ENCODE measurements around the gene HP.
"Not testable (repeated sequence)": the region's sequence is repeated elsewhere in the genome, so short reads cannot be mapped to it uniquely, and the experiment has no call there.

Gene HP

GRCh38 chr16:72054254-72054847, at the start of gene HP:
HP (plus strand) TSS chr16:72054505; CDS start chr16:72054653, 148 bp downstream.
- not testable (repeated sequence) for DNase-seq

- not testable (repeated sequence) for DNase-seq
These were observed 46.3 kb upstream of the HP start for GRCh38 chr16:72008065-72008423.

GRCh38 chr16:72008424-72009216, 45.7 kb upstream of the HP start, which contains the start of gene DHODH:
DHODH (plus strand) TSS chr16:72008744; CDS start chr16:72008765, 21 bp downstream.
- peak; percentile 98 for DNase-seq

DNA sequence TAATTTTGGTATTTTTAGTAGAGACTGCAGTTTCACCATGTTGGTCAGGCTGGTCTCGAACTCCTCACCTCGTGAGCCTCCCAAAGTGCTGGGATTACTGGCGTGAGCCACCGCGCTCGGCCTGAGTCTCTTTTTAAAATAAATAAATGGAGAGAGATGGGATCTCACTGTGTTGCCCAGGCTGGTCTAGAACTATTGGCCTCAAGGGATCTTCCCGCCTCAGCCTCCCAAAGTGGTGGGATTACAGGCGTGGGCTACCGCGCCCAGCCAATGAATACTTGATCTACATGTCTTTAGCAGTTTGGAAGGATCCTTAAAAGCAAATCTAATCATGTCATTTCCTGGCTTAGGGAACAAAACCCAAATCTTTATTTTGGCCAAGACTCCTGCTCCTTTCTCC, 44.5 kb upstream of the HP start:
- DNase-seq = no peak

GRCh38 chr16:72012607-72013006, 41.7 kb upstream of the HP start:
- no peak for DNase-seq

DNA sequence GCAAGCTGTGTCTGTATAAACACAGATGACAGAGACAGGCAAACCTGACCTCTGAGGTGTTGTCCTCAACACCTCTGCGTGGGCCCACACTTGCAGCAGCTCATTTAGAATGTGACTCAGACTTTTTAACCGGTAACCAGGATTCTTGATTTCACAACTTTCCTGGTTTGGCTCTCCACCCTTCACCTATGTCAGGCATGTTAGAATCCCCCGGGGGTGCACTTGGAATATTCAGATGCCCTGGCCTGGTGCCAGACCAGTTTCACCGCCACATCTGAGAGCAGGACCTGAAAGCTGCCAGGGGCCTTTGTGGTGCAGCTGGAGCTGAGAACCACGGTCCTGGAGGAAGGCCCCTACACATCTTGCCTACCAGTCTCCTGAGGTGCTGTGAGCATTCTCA, 40.9 kb upstream of the HP start:
- DNase-seq = no peak

GRCh38 chr16:72013888-72014581, 40.3 kb upstream of the HP start:
- DNase-seq = no peak

DNA sequence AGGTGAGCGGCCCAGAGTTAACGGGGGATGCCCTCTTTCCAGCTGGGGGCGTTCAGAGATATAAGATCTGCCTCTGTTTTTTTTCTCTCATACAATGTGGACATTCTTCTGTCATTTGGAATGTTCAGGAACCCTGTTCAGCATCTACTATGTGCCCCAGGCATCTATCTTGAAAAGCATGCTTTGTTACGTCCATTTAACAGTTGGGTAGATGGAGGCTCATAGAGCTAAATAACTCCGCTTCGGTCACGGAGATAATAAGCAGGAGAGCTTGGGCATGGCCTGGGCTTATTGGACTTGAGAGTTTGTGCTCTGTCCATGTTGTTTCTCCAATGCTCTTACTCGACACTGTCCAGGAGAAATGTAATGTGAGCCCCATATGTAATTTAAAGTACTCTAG, 39.6 kb upstream of the HP start:
- no peak for DNase-seq

GRCh38 chr16:72015124-72015523, 39.2 kb upstream of the HP start:
- no peak for DNase-seq

GRCh38 chr16:72018470-72018869, 35.8 kb upstream of the HP start:
- DNase-seq = no peak

DNA sequence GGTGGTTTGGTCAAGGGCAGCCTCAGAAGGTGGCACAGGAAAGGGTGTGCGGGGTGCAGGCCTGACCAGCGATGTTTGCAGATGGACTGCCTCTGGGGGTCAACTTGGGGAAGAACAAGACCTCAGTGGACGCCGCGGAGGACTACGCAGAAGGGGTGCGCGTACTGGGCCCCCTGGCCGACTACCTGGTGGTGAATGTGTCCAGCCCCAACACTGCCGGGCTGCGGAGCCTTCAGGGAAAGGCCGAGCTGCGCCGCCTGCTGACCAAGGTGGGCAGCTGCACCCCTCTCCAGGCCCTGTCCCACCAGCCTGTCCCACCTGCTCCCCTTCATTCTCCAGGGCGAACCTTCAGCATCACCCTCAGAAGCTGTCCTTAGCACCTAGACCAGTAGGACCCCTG, 33.3 kb upstream of the HP start:
- no peak for DNase-seq

DNA sequence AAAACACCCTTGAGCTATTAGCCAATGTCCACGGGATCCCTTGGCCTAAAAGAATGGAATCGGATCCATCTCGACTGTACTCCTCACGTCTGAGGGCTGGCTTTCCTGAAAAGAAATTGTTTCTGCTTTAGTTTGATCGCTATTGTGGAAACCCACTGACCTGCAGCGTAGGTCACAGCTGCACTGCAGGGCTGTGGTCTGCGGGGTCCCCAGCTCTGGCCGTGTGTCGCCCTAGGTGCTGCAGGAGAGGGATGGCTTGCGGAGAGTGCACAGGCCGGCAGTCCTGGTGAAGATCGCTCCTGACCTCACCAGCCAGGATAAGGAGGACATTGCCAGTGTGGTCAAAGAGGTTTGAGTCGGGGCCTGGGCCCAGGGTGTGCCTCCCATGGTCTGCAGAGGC, 32.2 kb upstream of the HP start:
- DNase-seq = no peak

GRCh38 chr16:72023962-72024361, 30.3 kb upstream of the HP start:
- no peak for DNase-seq

DNA sequence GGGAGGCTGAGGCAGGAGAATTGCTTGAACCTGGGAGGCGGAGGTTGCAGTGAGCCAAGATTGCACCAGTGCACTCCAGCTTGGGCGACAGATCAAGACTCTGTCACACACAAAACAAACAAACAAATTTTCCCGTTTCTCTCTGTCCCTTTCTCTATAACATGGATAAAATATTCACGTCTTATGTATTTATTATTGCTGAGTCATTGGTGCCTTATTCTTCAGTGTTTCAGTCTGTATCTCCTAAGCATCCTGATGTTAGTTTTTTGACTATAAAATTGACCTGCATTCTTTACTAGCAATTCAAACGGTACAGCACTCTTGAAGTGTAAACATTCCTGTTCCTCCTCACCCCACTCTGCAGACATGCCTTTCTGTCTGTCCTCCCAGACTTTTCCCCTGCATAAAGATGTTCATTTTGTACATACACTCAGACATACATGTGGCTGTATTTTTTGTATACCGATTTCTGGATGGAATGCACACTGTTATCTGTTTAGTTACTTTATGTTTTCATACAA, 29.4 kb upstream of the HP start:
- no peak for DNase-seq

- no peak for DNase-seq
These were observed 28.7 kb upstream of the HP start for GRCh38 chr16:72025404-72026114.

DNA sequence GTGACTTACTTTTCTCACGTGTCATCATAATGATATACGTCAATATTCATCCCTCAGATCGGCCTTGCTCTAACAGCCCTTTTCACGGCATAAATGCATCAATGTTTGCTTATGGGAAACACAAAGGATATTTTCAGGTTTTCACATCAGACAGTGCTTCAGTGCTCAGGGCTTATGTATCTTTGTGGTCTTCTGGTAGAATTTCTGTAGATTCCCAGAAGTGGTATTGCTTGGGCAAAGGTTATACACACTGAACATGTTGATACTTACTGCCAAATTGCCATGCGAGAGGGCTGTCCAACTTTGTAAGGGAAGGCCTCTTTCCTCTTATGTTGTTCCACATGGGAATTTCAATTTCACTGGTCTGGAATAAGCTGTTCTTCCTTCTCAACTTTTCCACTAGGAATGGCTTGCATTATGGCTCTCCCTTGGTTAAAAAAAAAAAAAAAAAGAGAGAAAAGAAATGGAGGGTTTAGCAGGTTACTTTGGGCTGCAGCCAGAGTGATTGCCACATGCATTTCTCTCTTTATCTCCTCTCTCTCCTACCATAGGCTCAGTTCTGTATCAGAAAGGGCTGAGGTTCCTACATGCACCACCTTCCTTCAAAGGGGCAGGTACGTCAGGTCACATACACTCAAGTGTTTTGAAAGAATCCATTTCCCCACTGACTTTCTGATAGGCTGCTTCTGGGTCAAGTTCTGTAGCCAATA, 26.5 kb upstream of the HP start:
- no peak for DNase-seq

- DNase-seq = no peak
These were observed 24.6 kb upstream of the HP start for GRCh38 chr16:72029567-72030271.

DNA sequence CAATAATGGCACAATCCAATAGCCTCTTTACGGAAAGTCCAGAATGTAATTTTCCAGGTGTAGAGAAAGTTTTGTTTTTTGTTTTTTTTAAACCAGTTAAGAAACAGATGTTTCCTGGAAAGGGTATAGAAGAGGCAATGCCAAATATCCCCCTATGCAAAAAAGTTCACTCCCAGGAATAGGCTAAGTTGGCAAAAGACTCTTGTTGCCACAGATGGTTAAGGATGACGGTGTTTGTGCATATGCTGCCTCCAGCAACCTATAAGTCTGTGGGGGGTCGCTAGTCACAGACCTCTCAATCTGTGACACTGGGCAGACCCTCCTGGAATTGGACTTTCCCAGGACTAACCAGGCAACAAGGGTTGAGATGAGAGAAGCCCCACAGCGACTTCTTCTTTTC, 20.9 kb upstream of the HP start:
- no peak for DNase-seq

- no peak for DNase-seq
These were observed 18.2 kb upstream of the HP start for GRCh38 chr16:72036098-72036497.

DNA sequence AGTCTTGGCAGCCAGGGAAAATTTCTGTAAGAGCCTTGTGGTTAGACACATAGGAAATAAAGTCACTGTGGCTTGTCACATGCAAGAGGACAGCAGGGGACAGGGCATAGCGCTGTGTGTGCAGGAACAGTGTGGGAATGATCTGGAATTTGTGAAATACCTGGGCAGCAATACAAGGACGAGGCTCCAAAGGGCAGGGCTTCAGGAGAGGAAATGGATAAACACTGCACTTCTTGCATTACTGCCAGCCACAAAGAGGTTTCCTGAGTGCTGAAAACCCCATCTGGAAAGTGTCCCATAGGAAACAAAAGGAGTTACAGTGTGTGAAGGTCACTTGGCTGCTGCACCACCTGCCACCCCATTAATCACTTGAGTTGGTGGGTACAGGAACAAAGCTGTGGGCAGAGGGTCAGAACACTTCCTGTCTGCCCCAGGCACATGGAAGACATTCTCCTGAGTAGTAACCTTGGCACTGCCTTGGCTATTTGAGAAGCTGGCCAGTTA, 12.1 kb upstream of the HP start:
- DNase-seq = no peak

GRCh38 chr16:72043058-72043457, 11.2 kb upstream of the HP start:
- no peak for DNase-seq

- no peak for DNase-seq
These were observed 10.8 kb upstream of the HP start for GRCh38 chr16:72043539-72043938.
